ENCODE measurements around the gene RER1.

Gene RER1

DNA sequence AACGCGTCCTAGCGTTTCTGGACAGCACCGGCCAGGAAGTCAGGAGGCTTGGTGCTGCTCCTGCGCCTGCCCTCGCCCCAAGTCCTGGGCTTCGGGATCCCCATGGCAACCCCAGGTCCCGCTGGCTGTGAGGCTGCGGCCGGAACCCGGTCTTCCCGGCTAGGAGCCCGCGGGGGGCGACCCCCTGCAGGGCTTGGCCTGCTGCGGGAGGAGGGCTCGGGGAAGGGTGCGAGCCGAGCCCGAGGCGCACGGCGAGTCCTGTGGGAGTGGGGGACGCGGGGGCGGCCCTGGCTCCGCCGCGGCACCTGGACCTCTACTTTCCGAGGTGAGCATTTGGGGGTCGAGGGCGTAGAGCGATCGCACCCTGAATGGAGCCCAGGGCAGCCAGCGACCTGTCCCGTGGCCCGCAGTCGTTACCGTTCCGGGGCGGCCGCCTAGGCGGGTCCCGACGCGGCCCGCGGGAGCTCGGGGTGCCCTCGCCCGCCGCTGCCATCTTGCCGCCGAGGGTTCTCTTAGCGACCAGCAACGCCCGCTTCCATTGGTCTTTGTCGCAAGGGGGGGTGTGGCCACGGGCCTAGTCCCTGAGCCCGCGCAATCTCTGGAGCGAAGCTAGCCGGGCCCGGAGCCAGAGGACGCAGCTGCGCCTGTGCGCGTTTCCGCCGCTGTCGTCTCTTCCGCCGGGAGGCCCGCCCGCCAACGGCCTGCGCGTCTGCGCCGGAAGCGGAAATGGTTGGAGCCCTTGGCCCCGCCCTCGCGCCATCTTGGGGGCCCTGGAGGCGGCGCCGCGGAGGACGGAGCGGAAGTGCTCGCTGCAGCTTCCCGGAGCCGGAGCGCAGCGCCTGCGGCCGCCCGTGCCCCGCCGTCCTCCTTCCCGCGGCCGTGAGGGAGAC, at the start of gene RER1, which contains the start of gene MORN1:
Gene RER1 (plus strand): TSS at position 801 of the 890 bp plus-strand sequence. CDS start 3,950 bp downstream, outside the sequence.
Gene MORN1 (minus strand): TSS at position 514 of the 890 bp plus-strand sequence. CDS start 21 bp downstream, at position 493.
- TF ChIP-seq, protein P1, sequence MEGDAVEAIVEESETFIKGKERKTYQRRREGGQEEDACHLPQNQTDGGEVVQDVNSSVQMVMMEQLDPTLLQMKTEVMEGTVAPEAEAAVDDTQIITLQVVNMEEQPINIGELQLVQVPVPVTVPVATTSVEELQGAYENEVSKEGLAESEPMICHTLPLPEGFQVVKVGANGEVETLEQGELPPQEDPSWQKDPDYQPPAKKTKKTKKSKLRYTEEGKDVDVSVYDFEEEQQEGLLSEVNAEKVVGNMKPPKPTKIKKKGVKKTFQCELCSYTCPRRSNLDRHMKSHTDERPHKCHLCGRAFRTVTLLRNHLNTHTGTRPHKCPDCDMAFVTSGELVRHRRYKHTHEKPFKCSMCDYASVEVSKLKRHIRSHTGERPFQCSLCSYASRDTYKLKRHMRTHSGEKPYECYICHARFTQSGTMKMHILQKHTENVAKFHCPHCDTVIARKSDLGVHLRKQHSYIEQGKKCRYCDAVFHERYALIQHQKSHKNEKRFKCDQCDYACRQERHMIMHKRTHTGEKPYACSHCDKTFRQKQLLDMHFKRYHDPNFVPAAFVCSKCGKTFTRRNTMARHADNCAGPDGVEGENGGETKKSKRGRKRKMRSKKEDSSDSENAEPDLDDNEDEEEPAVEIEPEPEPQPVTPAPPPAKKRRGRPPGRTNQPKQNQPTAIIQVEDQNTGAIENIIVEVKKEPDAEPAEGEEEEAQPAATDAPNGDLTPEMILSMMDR (conservative IDR thresholded peaks at IDR 0.05; ENCODE audit: control insufficient read depth, insufficient read depth, low read depth, low read length): no peak
- peak within 1 kb of the TSS; percentile 75 for H3K4me3 ChIP-seq (ENCODE audit: control insufficient read depth, low read depth, low read length)
- DNase-seq (ENCODE audit: low read depth): peak; percentile 97

- DNase-seq (ENCODE audit: low read depth): no peak
- TF ChIP-seq, protein P1 (conservative IDR thresholded peaks at IDR 0.05; ENCODE audit: control insufficient read depth, insufficient read depth, low read depth, low read length): no peak
- no peak overlapping the region for H3K4me3 ChIP-seq (ENCODE audit: control insufficient read depth, low read depth, low read length)
Observed at GRCh38 chr1:2342384-2343022, 49.1 kb upstream of the RER1 start.

DNA sequence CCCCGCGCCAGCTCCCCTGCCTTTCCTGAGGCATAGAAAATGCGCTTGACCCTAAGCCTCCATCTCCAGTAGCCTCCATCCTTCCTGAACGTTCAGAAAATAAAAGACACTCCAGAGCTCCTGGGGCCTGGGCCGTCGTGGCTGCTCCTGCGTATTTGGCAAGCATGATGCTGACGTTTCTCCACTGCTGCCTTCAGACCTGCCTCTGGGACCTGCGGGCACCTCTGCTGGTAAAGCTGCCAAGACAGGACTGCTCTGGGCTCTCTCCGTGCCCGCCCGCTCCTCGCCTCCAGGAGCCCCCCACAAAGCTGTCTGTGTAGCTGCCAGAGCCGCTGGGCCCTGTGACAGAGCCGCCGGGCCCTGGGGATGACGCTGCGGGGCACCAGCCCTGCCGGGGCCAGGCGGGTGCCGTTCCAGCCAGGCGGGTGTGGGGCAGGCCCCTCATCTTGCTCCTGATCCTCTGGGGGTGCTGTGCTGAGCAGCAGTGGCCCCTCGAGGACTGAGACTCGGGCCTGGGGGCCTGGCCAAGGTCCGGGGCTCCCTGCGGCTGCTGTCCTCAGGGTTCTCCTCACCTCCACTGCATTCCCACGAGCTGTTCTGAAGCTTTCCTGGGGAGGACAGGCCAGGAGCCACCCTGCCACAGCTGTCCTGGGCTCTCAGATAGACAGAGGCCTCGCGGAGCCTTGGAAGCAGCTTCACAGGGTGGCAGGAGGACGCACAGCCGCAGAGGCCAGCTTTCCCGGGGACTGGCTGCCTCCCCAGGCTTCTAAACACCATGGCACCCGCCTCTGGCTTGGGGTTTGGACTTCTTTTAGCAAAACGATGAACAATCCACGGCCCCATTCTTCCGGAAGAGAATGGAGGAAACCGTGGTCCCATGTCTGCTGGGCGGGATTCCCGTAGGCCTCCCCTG, 48.4 kb upstream of the RER1 start:
- H3K4me3 ChIP-seq (ENCODE audit: control insufficient read depth, low read depth, low read length): no peak overlapping the region
- no peak for DNase-seq (ENCODE audit: low read depth)
- TF ChIP-seq, protein P1 (conservative IDR thresholded peaks at IDR 0.05; ENCODE audit: control insufficient read depth, insufficient read depth, low read depth, low read length): no peak

DNA sequence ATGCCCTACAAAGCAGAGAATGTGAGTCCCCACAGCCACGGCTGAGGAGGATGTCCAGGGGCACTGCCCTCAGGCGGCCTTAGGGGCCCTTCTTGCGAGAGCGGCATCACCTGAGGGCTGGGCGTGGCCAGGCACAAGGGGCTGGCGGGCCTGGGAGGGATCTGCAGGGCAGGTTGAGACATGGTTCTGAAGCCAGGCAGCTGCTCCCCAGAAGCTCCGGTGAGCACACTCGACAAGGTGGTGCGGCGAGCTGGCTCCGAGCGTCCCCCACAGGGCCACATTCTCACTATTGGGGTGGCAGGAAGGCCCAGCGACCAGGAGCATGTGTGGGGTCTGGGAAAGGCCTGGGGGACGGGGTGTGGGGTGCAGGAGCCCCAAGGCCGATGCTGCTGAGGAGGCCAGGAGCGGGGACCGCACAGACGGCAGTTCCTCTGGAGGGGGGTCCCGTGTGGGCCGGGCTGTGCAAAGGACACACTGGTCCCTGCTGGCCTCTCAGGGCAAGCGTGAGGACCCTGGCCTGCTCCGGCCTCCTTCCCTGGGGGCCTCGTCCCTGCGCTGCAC, 47.4 kb upstream of the RER1 start:
- H3K4me3 ChIP-seq (ENCODE audit: control insufficient read depth, low read depth, low read length): no peak overlapping the region
- TF ChIP-seq, protein P1 (conservative IDR thresholded peaks at IDR 0.05; ENCODE audit: control insufficient read depth, insufficient read depth, low read depth, low read length): no peak
- DNase-seq (ENCODE audit: low read depth): no peak

GRCh38 chr1:2344744-2345296, 46.8 kb upstream of the RER1 start:
- no peak for DNase-seq (ENCODE audit: low read depth)
- no peak overlapping the region for H3K4me3 ChIP-seq (ENCODE audit: control insufficient read depth, low read depth, low read length)
- TF ChIP-seq, protein P1 (conservative IDR thresholded peaks at IDR 0.05; ENCODE audit: control insufficient read depth, insufficient read depth, low read depth, low read length): no peak

Data from fibroblast of mammary gland (primary cell).